Psoas muscle (tissue), 8 donors: ENCODE measurements around the gene RBM46. TPM values are rescaled to one million over a fixed set of nuclear protein-coding genes. Genes with fewer than 3 reads are reported as not detected.
A peak's percentile ranks its signal among the peaks of the same experiment; 100 is the strongest.

Experiments
- ATAC-seq, 4 donors: fragments of 200-7000 bp; cut with Tn5 transposase; one replicate each; pipeline ENCODE4 v1.9.1; 2020; ENCODE audit warnings: moderate library complexity in 3 of 4, mild to moderate bottlenecking in 2 of 4
- DNase-seq, 2 donors: peaks; one replicate each; pipeline ENCODE4 v3.0.0-alpha.2; 2020
- H3K27ac ChIP-seq: fragments of 200-600 bp; one replicate; pipeline ENCODE4 v1.8.0; 2022
- H3K27me3 ChIP-seq, 3 donors: fragments of 200-600 bp in 1 of 3; one replicate each; pipeline versions ENCODE4 v1.6.1 to v1.8.0; 2013 to 2022; ENCODE audit warnings: low read length in 2 of 3, mild to moderate bottlenecking in 2 of 3, moderate library complexity in 1 of 3; ENCODE audit not compliant: insufficient read depth in 3 of 3
- H3K36me3 ChIP-seq, 2 donors: fragments of 200-600 bp in 1 of 2; one replicate each; pipeline versions ENCODE4 v1.6.1 to v1.8.0; 2013 to 2022; ENCODE audit warnings: low read depth in 1 of 2, mild to moderate bottlenecking in 1 of 2, moderate library complexity in 1 of 2; ENCODE audit not compliant: insufficient read depth in 1 of 2
- H3K4me1 ChIP-seq: fragments of 200-600 bp; one replicate; pipeline ENCODE4 v1.8.0; 2022
- H3K4me3 ChIP-seq: fragments of 200-600 bp; one replicate; pipeline ENCODE4 v1.8.0; 2022; ENCODE audit warnings: mild to moderate bottlenecking
- H3K9me3 ChIP-seq: fragments of 200-600 bp; one replicate; pipeline ENCODE4 v1.8.0; 2022
- WGBS, 3 donors: extraction: QIAGEN DNeasy Blood & Tissue Kit; methylation state at CpG; one replicate each; pipeline versions ENCODE4 v1.1.6 to v1.1.7; 2013; 5-methylcytosine and 5-hydroxymethylcytosine counted together
- intact Hi-C, 2 donors: fragments of 100-400 bp; cut with DNase I; formaldehyde crosslinking; loops; one replicate each; pipeline versions ENCODE4 v1.11.0 to v1.14.2; 2022
- polyA plus RNA-seq, 3 donors: library from polyadenylated mRNA; stranded (reverse); fragments of 200-250 nt; gene quantifications; one replicate each; pipeline ENCODE4 v1.2.3, GENCODE V29; 2013
- total RNA-seq, 4 donors: library from RNA; stranded (reverse); fragmentation: NEBNext Ultra II Directional in 2 of 4; extraction: Animal tissue kit (Norgen Biotek cat#: 25700) in 2 of 4; gene quantifications; one replicate each; pipeline versions ENCODE4 v1.2.1 to v1.2.4, GENCODE V29; 2021 to 2023
- TF ChIP-seq, protein P1 (sequence below): fragments of 200-600 bp; IDR thresholded peaks from one replicate; pipeline ENCODE4 v1.8.0; 2022; ENCODE audit warnings: antibody characterized with exemption
- donor health status: healthy with polysubstance abuse.
- donor health status: DM: no; HTN: no; CAD: no; lungs with moderate emphysema.
- donor health status: Bipolar disorder and iron deficiency.
- donor health status: healthy.
- donor health status: DM: yes; HTN: yes; CAD: no.
- donor health status: DM: no; HTN: no; CAD: no.
- donor health status: DM: no; HTN: no; CAD: no.
- donor health status: DM: yes; HTN: yes; CAD: no.

RBM46 gene
- total and polyA plus RNA-seq, 7 donors: not detected

DNA sequence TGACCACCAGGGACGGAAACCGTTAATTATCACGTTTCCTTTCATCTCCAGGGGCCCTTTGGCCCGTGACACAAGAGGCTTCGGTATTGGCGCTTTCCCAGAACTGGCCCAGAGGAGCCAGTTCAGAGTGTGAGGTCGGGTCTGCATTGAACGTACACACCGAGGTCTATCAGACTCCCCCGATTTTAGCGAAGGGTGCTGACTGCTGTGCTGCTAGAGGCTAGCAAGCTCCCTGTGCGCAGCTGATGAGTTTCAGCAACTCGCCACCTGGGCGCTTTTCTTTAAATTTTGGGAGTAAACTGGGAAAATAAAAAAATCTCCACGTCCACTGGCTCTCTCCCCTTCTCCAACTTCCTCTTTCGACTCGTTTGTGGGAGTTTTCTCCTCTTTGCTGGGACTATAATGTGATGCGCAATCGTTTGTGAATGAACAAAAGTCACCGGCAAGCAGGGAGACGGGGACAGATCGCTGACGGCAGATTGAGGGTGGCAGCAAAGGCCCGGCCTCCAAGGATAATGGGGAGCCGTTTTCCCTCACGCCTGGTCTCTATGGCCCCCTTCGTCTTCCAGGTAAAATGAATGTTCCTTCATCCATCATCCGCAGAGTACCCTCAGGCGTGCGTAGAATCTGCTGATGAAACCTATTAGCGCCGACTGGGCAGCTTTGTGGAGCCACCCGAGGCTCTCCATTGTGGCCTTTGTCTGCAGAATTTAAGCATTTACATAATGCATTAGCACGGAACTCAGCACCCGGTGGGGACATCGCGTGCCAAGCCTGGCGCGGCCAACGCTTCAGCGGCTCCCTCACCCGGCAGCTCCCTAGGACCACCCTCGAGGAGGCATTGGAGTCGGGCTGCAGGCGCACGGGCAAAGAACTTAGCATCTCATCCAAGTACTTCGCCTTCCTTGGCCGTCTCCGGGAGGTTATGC, 38.9 kb upstream of the RBM46 start:
- Histone ChIP-seq H3K4me3 (peak overlapping the region; percentile 62), H3K36me3 (no peaks in the 10 kb centered on the region), H3K27ac (no peak overlapping the region), H3K27me3 (peaks cover 0 to 61% (median 18%) of the 10 kb centered on the region in 3 donors), H3K4me1 (no peaks in the 10 kb centered on the region), H3K9me3 (no peaks in the 10 kb centered on the region)
- intact Hi-C loops: no loop called here
- 1 to 3% (median 1%) methylated on average over 49 of the region's 49 CpGs for WGBS, 3 donors
- no peak for DNase-seq
- ATAC-seq: no peak
- TF ChIP-seq, protein P1, sequence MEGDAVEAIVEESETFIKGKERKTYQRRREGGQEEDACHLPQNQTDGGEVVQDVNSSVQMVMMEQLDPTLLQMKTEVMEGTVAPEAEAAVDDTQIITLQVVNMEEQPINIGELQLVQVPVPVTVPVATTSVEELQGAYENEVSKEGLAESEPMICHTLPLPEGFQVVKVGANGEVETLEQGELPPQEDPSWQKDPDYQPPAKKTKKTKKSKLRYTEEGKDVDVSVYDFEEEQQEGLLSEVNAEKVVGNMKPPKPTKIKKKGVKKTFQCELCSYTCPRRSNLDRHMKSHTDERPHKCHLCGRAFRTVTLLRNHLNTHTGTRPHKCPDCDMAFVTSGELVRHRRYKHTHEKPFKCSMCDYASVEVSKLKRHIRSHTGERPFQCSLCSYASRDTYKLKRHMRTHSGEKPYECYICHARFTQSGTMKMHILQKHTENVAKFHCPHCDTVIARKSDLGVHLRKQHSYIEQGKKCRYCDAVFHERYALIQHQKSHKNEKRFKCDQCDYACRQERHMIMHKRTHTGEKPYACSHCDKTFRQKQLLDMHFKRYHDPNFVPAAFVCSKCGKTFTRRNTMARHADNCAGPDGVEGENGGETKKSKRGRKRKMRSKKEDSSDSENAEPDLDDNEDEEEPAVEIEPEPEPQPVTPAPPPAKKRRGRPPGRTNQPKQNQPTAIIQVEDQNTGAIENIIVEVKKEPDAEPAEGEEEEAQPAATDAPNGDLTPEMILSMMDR: no peak

DNA sequence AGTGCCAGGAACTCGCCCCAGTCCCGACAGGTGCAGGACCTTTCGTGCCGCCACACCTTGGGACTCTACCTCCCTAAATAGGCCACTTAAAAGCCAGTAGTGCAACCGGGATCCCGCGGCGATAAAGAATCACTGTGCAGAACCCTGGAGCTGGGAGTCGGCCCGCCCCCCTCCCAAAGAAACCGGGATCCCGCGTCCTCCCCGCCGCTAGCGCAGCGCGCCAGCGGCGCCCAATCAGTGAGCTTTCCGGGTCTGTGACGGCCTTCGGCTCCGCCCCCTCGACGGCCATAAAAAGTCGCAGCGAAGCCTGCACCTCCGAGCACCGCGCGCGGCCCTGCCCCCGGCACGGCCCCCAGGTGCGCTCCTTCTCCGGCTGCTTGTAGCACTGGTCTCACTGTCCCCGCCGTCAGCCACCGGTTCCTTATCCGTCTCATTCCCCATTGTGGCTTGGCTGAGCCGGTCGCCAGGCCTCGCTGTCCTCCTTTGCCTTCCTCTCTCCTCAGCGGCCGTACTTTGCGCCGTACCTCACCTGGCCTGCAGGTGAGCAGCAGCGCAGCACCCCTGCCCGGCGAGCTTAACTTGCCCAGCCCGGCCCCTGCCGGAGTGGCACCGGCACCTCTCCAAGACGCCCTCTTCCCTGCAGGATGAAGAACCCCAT, 37.3 kb upstream of the RBM46 start, which contains the start of gene LRAT:
Gene LRAT (plus strand): TSS at position 318 of the 658 bp plus-strand sequence. CDS start 327 bp downstream, at position 645.
- TF ChIP-seq, protein P1: no peak
- Histone ChIP-seq H3K27me3 (peaks cover 0 to 62% (median 18%) of the 10 kb centered on the region in 3 donors), H3K4me1 (no peaks in the 10 kb centered on the region), H3K27ac (no peak within 1 kb of the TSS), H3K36me3 (no peaks in the 10 kb centered on the region), H3K4me3 (peak within 1 kb of the TSS; percentile 62), H3K9me3 (no peaks in the 10 kb centered on the region)
- 1 to 2% (median 1%) methylated on average over 53 to 55 of the region's 55 CpGs for WGBS, 3 donors
- intact Hi-C loops: no loop called here
- ATAC-seq (peak in 2 of 4 donors; percentile 48 to 56), DNase-seq (peak in 1 of 2 donors; percentile 41)

DNA sequence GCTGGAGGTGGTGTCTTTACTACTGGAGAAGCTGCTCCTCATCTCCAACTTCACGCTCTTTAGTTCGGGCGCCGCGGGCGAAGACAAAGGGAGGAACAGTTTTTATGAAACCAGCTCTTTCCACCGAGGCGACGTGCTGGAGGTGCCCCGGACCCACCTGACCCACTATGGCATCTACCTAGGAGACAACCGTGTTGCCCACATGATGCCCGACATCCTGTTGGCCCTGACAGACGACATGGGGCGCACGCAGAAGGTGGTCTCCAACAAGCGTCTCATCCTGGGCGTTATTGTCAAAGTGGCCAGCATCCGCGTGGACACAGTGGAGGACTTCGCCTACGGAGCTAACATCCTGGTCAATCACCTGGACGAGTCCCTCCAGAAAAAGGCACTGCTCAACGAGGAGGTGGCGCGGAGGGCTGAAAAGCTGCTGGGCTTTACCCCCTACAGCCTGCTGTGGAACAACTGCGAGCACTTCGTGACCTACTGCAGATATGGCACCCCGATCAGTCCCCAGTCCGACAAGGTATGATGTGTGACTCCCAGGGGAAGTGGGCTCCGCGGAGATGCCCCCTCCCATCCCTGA, 36.6 kb upstream of the RBM46 start:
- no peaks in the 10 kb centered on the region for H3K9me3 ChIP-seq
- peak overlapping the region; percentile 62 for H3K4me3 ChIP-seq
- ATAC-seq (no peak), DNase-seq (no peak)
- H3K27me3 ChIP-seq: peaks cover 0 to 62% (median 18%) of the 10 kb centered on the region in 3 donors
- H3K4me1 ChIP-seq: no peaks in the 10 kb centered on the region
- no peaks in the 10 kb centered on the region for H3K36me3 ChIP-seq
- 3 to 5% (median 4%) methylated on average over 31 of the region's 31 CpGs for WGBS, 3 donors
- intact Hi-C loops: no loop called here
- TF ChIP-seq, protein P1: no peak
- no peak overlapping the region for H3K27ac ChIP-seq

DNA sequence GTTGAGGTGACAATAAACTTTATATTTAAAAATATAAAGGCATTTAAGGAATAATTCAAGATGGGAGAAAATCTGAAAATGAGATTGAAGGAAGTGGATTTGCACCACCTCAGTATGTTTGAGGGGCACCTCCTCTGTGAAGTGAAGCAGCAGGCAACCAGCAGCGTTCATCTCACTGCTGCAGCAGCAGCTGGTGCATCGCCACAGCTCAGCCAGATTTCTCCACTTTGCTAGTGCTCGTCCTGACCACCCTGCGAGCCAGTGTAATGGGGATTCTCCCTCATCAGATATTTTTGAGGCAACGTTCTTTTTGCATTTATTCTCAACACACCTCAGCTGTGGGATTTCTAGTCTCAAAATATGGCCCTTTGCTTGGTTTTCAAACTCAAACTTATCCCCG, 23.4 kb upstream of the RBM46 start:
- intact Hi-C loops: no loop called here
- TF ChIP-seq, protein P1: no peak

More for the DNA sequence above, 23.4 kb upstream of the RBM46 start:
- Histone ChIP-seq H3K36me3 (no peaks in the 10 kb centered on the region), H3K9me3 (no peaks in the 10 kb centered on the region), H3K27me3 (no peaks in the 10 kb centered on the region), H3K27ac (no peak overlapping the region), H3K4me3 (no peak overlapping the region), H3K4me1 (no peaks in the 10 kb centered on the region)
- no peak for ATAC-seq
- DNase-seq: no peak
- 45 to 53% (median 46%) methylated on average over 6 of the region's 6 CpGs for WGBS, 3 donors
